ENCODE data around the gene RPL13.

RPL13 gene

DNA sequence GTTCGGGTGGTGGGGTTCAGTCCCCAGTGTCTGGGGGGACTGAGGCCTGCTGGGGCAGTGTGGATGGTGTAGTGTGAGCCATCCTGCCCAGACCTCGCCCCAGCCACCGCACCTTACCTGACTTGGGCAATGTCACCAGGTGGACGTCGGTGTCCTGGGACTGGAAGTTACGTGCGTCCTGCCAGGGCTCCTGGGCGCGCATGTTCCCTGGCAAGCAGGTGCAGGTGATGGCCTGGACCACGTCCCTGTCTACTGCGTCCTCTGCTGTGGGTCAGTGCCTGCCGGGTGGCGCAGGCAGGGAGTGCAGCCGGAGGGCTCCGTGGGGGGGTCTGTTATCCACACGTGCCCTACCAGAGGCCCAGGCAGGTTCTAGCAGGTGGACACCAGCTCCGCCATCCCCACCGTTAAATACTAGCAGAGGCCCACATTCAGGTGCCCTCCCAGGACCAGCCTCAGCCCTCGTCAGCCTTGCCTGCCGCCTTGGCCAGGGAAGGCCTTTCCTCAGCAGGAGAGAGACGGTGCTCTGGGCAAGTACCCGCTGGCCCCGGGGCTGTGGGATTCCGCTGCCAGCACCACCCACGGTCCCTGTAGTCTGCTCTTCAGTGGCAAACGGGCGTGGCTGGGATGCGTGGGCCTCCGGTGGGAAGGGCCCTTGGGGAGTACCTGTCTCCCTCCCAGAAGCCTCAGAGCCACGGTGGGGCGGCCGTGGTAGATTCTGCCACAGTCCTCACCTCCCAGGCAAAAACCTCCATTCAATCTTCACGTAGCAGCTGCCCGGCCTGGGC, 44.9 kb downstream of the RPL13 start:
- Histone ChIP-seq H3K36me3 (replicated peaks; ENCODE audit: insufficient read depth, low read length) (no peaks in the 10 kb centered on the region), H3K27me3 (replicated peaks; ENCODE audit: insufficient read depth, low read length) (no peaks in the 10 kb centered on the region), H3K27ac (ENCODE audit: low read length) (no peak overlapping the region), H3K79me2 (ENCODE audit: low read length) (no peaks in the 10 kb centered on the region), H3F3A (ENCODE audit: insufficient read depth, low read length) (no peaks in the 10 kb centered on the region), H3K9ac (ENCODE audit: low read length) (no peak overlapping the region), H3K9me2 (replicated peaks; ENCODE audit: insufficient read depth, low read length) (no peaks in the 10 kb centered on the region), H3K4me2 (ENCODE audit: low read depth, low read length) (no peak overlapping the region), H3K4me1 (ENCODE audit: low read length) (no peaks in the 10 kb centered on the region), H4K20me1 (ENCODE audit: insufficient read depth, low read length) (no peaks in the 10 kb centered on the region), H2AFZ (ENCODE audit: low read length) (no peak overlapping the region), H3K9me3 (replicated peaks; ENCODE audit: insufficient read depth, low read length) (no peaks in the 10 kb centered on the region), H3K4me3 (ENCODE audit: low read length) (no peak overlapping the region)
- TF ChIP-seq, protein P1, sequence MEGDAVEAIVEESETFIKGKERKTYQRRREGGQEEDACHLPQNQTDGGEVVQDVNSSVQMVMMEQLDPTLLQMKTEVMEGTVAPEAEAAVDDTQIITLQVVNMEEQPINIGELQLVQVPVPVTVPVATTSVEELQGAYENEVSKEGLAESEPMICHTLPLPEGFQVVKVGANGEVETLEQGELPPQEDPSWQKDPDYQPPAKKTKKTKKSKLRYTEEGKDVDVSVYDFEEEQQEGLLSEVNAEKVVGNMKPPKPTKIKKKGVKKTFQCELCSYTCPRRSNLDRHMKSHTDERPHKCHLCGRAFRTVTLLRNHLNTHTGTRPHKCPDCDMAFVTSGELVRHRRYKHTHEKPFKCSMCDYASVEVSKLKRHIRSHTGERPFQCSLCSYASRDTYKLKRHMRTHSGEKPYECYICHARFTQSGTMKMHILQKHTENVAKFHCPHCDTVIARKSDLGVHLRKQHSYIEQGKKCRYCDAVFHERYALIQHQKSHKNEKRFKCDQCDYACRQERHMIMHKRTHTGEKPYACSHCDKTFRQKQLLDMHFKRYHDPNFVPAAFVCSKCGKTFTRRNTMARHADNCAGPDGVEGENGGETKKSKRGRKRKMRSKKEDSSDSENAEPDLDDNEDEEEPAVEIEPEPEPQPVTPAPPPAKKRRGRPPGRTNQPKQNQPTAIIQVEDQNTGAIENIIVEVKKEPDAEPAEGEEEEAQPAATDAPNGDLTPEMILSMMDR (IDR thresholded peaks at IDR 0.05; ENCODE audit: low read length), result no peak
- TF ChIP-seq EZH2 (optimal IDR thresholded peaks at IDR 0.05; ENCODE audit: low read depth, low read length) (no peak), EZH2phosphoT487 (IDR thresholded peaks at IDR 0.05; ENCODE audit: low read length) (no peak)
- no peak for DNase-seq

DNA sequence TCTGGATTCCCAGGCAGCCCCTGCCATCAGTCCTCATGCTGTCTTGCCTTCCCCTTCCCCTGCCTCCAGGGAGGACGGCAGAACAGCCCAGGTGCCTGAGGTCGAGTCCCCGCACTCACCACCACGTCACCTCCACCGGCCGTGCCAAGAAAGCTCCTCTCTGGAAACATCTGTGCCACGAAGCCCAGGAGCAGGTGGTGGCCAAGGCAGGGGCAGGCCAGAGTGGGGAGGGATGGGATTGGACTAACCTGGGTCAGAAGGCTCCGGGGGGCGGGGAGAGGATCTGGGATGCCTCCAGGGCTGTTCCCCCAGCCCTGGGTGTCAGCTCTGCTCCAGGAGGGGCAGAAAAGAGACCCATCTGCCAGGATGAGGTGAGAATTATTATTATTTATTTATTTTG, 45.5 kb downstream of the RPL13 start:
- H2AFZ ChIP-seq (ENCODE audit: low read length), result no peak overlapping the region
- H3K4me3 ChIP-seq (ENCODE audit: low read length), result no peak overlapping the region
- H4K20me1 ChIP-seq (ENCODE audit: insufficient read depth, low read length), result no peaks in the 10 kb centered on the region
- no peaks in the 10 kb centered on the region for H3K9me3 ChIP-seq (replicated peaks; ENCODE audit: insufficient read depth, low read length)
- no peaks in the 10 kb centered on the region for H3K79me2 ChIP-seq (ENCODE audit: low read length)
- no peaks in the 10 kb centered on the region for H3F3A ChIP-seq (ENCODE audit: insufficient read depth, low read length)
- H3K27me3 ChIP-seq (replicated peaks; ENCODE audit: insufficient read depth, low read length), result no peaks in the 10 kb centered on the region
- TF ChIP-seq EZH2phosphoT487 (IDR thresholded peaks at IDR 0.05; ENCODE audit: low read length) (no peak), EZH2 (optimal IDR thresholded peaks at IDR 0.05; ENCODE audit: low read depth, low read length) (no peak)
- TF ChIP-seq, protein P1 (IDR thresholded peaks at IDR 0.05; ENCODE audit: low read length), result no peak
- no peaks in the 10 kb centered on the region for H3K36me3 ChIP-seq (replicated peaks; ENCODE audit: insufficient read depth, low read length)
- H3K27ac ChIP-seq (ENCODE audit: low read length), result no peak overlapping the region
- H3K9ac ChIP-seq (ENCODE audit: low read length), result no peak overlapping the region
- no peak for DNase-seq
- no peak overlapping the region for H3K4me2 ChIP-seq (ENCODE audit: low read depth, low read length)
- no peaks in the 10 kb centered on the region for H3K4me1 ChIP-seq (ENCODE audit: low read length)
- no peaks in the 10 kb centered on the region for H3K9me2 ChIP-seq (replicated peaks; ENCODE audit: insufficient read depth, low read length)

DNA sequence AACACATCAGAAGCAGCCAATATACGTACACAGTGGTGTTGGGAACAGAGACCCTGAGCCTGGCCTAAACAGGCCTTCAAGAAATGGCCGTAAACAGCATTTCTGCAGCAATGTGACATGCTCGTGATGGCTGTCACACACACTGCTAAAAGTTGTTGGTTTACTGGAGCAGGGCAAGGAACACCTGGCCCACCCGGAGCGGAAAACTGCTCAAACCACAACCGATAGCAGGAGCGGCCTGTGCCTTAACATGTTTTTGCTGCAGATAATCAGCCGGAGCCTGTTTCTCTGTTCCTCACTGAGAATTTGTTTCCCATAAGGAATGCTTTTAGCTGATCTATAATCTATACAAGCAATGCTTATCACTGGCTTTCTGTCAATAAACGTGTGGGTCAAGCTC, 47.0 kb downstream of the RPL13 start:
- H4K20me1 ChIP-seq (ENCODE audit: insufficient read depth, low read length), result no peaks in the 10 kb centered on the region
- no peaks in the 10 kb centered on the region for H3K36me3 ChIP-seq (replicated peaks; ENCODE audit: insufficient read depth, low read length)
- no peaks in the 10 kb centered on the region for H3K4me1 ChIP-seq (ENCODE audit: low read length)
- H3K4me2 ChIP-seq (ENCODE audit: low read depth, low read length), result no peak overlapping the region
- no peak overlapping the region for H2AFZ ChIP-seq (ENCODE audit: low read length)
- H3K79me2 ChIP-seq (ENCODE audit: low read length), result no peaks in the 10 kb centered on the region
- no peaks in the 10 kb centered on the region for H3K27me3 ChIP-seq (replicated peaks; ENCODE audit: insufficient read depth, low read length)
- H3K9me2 ChIP-seq (replicated peaks; ENCODE audit: insufficient read depth, low read length), result no peaks in the 10 kb centered on the region
- H3K27ac ChIP-seq (ENCODE audit: low read length), result no peak overlapping the region
- H3F3A ChIP-seq (ENCODE audit: insufficient read depth, low read length), result no peaks in the 10 kb centered on the region
- no peak overlapping the region for H3K9ac ChIP-seq (ENCODE audit: low read length)
- DNase-seq, result no peak
- H3K9me3 ChIP-seq (replicated peaks; ENCODE audit: insufficient read depth, low read length), result no peaks in the 10 kb centered on the region
- H3K4me3 ChIP-seq (ENCODE audit: low read length), result no peak overlapping the region
- no peak for TF ChIP-seq EZH2phosphoT487 (IDR thresholded peaks at IDR 0.05; ENCODE audit: low read length)
- no peak for TF ChIP-seq EZH2 (optimal IDR thresholded peaks at IDR 0.05; ENCODE audit: low read depth, low read length)

All from MM.1S (cell line).